ENCODE data around the gene TRIO. TPM values are rescaled to one million over a fixed set of nuclear protein-coding genes. Genes with fewer than 3 reads are reported as not detected.
"Not testable (repeated sequence)": the region's sequence is repeated elsewhere in the genome, so short reads cannot be mapped to it uniquely, and the experiment has no call there.

The TRIO gene
- polyA plus RNA-seq, 10 donors: 151 to 228 (median 197) TPM

- no peak for DNase-seq
These were observed 389.0 kb downstream of the TRIO start for GRCh38 chr5:14532180-14532579.

- peak in 2 of 3 donors; percentile 30 to 51 for DNase-seq
These were observed 391.6 kb downstream of the TRIO start for GRCh38 chr5:14534773-14535172.

- DNase-seq: peak in 2 of 3 donors; percentile 12 to 41
These were observed 402.2 kb downstream of the TRIO start for GRCh38 chr5:14545308-14545707.

- DNase-seq: no peak
These were observed 402.7 kb downstream of the TRIO start for GRCh38 chr5:14545862-14546261.

GRCh38 chr5:14547666-14548065, 404.5 kb downstream of the TRIO start:
- DNase-seq: no peak

GRCh38 chr5:14551211-14551610, 408.1 kb downstream of the TRIO start:
- no peak for DNase-seq

GRCh38 chr5:14552017-14552416, 408.9 kb downstream of the TRIO start:
- no peak for DNase-seq

GRCh38 chr5:14554288-14554687, 411.1 kb downstream of the TRIO start:
- DNase-seq: not testable (repeated sequence)

GRCh38 chr5:14556015-14556414, 412.9 kb downstream of the TRIO start:
- DNase-seq: no peak

GRCh38 chr5:14557203-14557770, 414.1 kb downstream of the TRIO start:
- DNase-seq: no peak

- DNase-seq: no peak
These were observed 414.8 kb downstream of the TRIO start for GRCh38 chr5:14557791-14558415.

Other genes with a start within 250 kb of the TRIO start
- 1 to 10 TPM in 1 of 10 donors, under 1 TPM in 9; 0.26 to 1.8 (median 0.65) TPM for gene DNAH5, start 198.7 kb upstream of the TRIO start, polyA plus RNA-seq (ENCODE audit: insufficient read length in 10 of 10)